Fibroblast of the aortic adventitia (primary cell): ENCODE measurements around the gene CACNG6. TPM values are rescaled to one million over a fixed set of nuclear protein-coding genes. Genes with fewer than 3 reads are reported as not detected.

Source experiments
- DNase-seq: peaks from one replicate; pipeline ENCODE4 v3.0.0-alpha.2; 2010; ENCODE audit warnings: low read depth
- H3K4me3 ChIP-seq: 2 replicates; pipeline ENCODE4 v1.5.1; 2011; ENCODE audit warnings: low read depth, mild to moderate bottlenecking, control low read depth, low read length, moderate library complexity
- total RNA-seq: library from RNA; depleted of rRNA; stranded (reverse); fragments of >200 nt; gene quantifications from 2 replicates; pipeline ENCODE4 v1.2.3, GENCODE V29; 2012; ENCODE audit warnings: low replicate concordance
- TF ChIP-seq, protein P1 (sequence below): IDR thresholded peaks from 2 replicates; pipeline ENCODE4 v1.5.1; 2011; ENCODE audit warnings: mild to moderate bottlenecking, low read length, control low read depth, inconsistent platforms; ENCODE audit not compliant: insufficient read depth

Gene CACNG6
- total RNA-seq, 1 donor, result 1.1 TPM

DNA sequence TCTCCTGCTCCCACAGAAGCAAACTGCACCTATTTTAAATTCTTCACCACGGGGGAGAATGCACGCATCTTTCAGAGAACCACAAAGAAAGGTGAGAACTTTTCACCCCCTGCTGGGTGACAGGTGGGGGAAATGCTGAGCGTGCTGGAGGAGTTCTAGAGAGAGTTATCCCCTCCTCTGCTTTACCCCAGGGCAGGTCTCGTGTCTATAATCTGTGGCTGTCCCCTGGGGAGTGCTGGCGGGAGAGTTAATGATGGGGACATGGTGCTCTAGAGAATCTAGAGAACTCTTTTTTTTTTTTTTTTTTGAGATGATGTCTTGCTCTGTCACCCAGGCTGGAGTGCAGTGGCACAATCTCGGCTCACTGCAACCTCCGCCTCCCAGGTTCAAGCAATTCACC, 6.8 kb downstream of the CACNG6 start:
- H3K4me3 ChIP-seq, result no peak overlapping the region
- no peak for DNase-seq
- TF ChIP-seq, protein P1, sequence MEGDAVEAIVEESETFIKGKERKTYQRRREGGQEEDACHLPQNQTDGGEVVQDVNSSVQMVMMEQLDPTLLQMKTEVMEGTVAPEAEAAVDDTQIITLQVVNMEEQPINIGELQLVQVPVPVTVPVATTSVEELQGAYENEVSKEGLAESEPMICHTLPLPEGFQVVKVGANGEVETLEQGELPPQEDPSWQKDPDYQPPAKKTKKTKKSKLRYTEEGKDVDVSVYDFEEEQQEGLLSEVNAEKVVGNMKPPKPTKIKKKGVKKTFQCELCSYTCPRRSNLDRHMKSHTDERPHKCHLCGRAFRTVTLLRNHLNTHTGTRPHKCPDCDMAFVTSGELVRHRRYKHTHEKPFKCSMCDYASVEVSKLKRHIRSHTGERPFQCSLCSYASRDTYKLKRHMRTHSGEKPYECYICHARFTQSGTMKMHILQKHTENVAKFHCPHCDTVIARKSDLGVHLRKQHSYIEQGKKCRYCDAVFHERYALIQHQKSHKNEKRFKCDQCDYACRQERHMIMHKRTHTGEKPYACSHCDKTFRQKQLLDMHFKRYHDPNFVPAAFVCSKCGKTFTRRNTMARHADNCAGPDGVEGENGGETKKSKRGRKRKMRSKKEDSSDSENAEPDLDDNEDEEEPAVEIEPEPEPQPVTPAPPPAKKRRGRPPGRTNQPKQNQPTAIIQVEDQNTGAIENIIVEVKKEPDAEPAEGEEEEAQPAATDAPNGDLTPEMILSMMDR, result no peak

DNA sequence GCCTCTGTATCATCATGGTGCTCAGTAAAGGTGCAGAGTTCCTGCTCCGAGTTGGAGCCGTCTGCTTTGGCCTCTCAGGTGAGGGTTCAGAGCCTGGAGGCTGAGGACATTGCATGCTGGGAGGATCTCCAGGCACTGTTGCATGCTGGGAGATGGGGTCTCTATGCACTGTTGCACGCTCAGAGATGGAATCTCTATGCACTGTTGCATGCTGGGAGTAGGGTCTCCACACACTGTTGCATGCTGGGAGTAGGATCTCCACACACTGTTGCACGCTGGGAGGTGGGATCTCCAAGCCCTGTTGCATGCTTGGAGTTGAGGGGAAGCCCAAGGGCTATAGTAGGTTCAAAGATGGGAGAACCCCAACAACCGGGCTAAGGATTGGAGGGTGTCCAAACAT, 8.3 kb downstream of the CACNG6 start:
- DNase-seq, result no peak
- TF ChIP-seq, protein P1, result no peak
- no peak overlapping the region for H3K4me3 ChIP-seq

DNA sequence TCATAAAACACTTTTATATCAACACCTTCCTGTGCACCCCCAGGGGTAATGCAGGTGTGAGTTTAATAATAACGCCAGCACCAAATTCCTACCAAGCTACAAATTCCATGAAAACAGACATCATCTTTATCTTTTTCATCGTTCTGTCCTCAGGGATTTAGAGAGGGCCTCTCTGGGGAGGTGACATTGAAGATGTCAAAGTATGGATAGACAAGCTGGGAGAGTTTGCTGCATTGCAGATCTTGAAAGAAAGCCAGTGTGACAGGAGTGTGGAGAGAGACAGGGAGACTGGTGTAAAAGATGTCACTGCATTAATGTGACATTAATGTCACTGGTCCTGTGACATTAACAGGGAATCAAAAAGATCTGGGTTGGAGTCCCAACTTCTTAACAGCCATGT, 10.1 kb downstream of the CACNG6 start:
- H3K4me3 ChIP-seq, result no peak overlapping the region
- TF ChIP-seq, protein P1, result no peak
- DNase-seq, result no peak

DNA sequence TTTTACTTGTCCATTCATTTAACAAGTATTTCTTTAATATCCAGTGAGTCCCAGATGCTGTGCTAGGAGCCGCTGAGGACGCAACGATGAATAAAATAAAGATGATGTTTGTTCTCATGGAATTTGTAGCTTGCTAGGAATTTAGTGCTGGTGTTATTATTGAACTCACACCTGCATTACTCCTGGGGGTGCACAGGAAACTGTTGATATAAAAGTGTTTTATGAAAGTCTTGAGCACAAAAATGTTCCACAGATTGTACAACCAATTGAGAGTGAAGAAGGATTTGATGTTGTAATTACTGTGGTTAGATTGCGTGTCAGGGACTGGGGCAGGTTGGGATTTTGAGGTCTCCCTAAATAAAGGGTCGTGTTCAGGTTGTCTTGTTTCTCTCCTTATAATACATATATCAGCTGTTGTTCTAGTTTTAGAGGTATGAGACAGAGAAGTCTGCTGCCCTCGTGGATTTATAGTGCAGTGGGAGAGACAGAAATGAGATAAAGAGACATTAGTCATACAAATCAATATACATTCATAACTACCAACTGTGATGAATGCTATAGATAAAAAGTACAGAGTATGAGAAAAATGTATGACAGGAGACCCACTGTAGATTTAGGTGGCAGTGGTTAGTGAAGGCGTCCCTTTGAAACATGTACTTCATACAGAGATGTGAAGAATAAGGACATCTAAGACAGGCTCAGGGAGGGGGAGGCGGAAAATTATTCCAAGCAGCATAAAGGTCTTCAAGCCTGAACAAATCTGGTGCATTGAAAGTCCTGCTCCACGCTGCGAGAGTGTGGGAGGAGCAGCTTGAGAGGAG, 11.3 kb downstream of the CACNG6 start:
- no peak overlapping the region for H3K4me3 ChIP-seq
- DNase-seq, result peak; percentile 44
- TF ChIP-seq, protein P1, result no peak

DNA sequence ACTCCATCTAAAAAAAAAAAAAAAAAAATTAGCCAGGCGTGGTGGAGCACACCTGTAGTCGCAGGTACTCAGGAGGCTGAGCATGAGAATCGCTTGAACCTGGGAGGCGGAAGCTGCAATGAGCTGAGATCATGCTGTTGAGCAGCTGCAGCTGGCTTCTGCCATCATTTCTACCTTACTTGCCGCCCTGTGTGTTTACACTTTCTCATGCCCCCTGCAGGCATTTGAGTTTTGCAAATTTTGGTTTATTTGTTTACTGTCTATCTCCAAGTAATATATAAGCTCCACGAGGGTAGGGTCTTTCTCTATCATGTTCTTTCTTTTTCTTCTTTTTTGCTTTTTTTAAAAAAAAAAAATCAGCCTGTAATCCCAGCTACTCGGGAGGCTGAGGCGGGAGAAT, 18.0 kb downstream of the CACNG6 start:
- DNase-seq, result no peak
- no peak overlapping the region for H3K4me3 ChIP-seq
- TF ChIP-seq, protein P1, result no peak

DNA sequence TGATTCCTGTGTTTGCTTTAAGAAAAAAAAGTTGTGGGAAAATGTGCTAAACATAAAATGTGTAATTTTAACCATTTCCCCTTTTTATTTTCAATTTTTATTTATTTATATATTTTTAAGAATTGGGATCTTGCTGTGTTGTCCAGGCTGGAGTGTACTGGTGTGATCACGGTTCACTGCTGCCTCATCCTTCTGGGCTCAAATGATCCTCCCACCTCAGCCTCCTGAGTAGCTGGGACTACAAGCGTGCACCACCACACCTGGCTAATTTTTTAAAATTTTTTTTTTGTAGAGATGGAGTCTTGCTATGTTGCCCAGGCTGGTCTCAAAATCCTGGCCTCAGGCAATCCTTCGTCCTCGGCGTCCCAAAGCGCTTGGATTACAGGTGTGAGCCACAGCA, 19.0 kb downstream of the CACNG6 start:
- no peak for DNase-seq
- H3K4me3 ChIP-seq, result no peak overlapping the region
- TF ChIP-seq, protein P1, result no peak
